ENCODE measurements around the gene GNAO1. TPM values are rescaled to one million over a fixed set of nuclear protein-coding genes. Genes with fewer than 3 reads are reported as not detected.

Gene GNAO1
- total and polyA plus RNA-seq, 9 of the 15 experiments (the other 6 are each of a cell fraction or from before 2014, with no cell fraction given): 0.07 to 0.42 (median 0.08) TPM; not detected in 5

GRCh38 chr16:56151621-56152020 lies 39.7 kb upstream of the GNAO1 start (continued):
- TF ChIP-seq ZNF407 (IDR thresholded peaks at IDR 0.05; ENCODE audit: low read depth): no peak
- TF ChIP-seq ZBTB17 (CRISPR knock-in tag; IDR thresholded peaks at IDR 0.05): no peak

GRCh38 chr16:56161658-56162057 lies 29.6 kb upstream of the GNAO1 start:
- in situ Hi-C loops (cut with MboI) (no loop called here), intact Hi-C loops (cut with micrococcal nuclease) (no loop called here)
- Histone ChIP-seq H3K27me3 (ENCODE audit: control insufficient read depth in 2 of 2, insufficient read depth in 2 of 2, low read length in 2 of 2) (no peaks in the 10 kb centered on the region), H3K9me3 (replicated peaks; ENCODE audit: control insufficient read depth, insufficient read depth, low read depth, low read length) (no peaks in the 10 kb centered on the region), H3K79me2 (ENCODE audit: control insufficient read depth, insufficient read depth, low read length) (no peaks in the 10 kb centered on the region), H2AFZ (ENCODE audit: low read depth, low read length) (no peak overlapping the region), H3K9me1 (ENCODE audit: control insufficient read depth, insufficient read depth, low read length) (no peaks in the 10 kb centered on the region), H3K4me2 (ENCODE audit: insufficient read depth, low read length) (no peak overlapping the region), H3K4me3 (no peak overlapping the region), H4K20me1 (replicated peaks; ENCODE audit: control insufficient read depth, insufficient read depth, low read length) (no peaks in the 10 kb centered on the region), H3K36me3 (ENCODE audit: control insufficient read depth, insufficient read depth, low read length) (no peaks in the 10 kb centered on the region), H3K27ac (ENCODE audit: extremely low read depth, low read depth, low read length) (no peak overlapping the region), H3K9ac (ENCODE audit: insufficient read depth in 1 of 2, low read depth in 2 of 2, low read length in 2 of 2) (no peak overlapping the region), H3K4me1 (replicated peaks in 1 of 2; ENCODE audit: control insufficient read depth in 2 of 2, insufficient read depth in 2 of 2, low read length in 2 of 2) (no peaks in the 10 kb centered on the region)
- no peak for TF ChIP-seq HDAC3 (IDR thresholded peaks at IDR 0.05; ENCODE audit: borderline replicate concordance, partially characterized antibody)
- no peak for TF ChIP-seq PTRF (tag; IDR thresholded peaks at IDR 0.05)
- ChIA-PET CTCF (ENCODE audit: low intra/inter-chr PET ratio) (no interaction called here), POLR2A (interaction anchor here (0.6 kb wide), 3 partner anchors 17 to 154 kb away, joined by 3 to 5 read pairs (median 3); partner anchors contain the start of gene GNAO1)
- DNase-seq (ENCODE audit: extremely low read depth in 1 of 4, low spot score in 3 of 4): no peak
- no peak for FAIRE-seq
- WGBS (ENCODE audit: insufficient coverage, low coverage, missing lambda C conversion rate): 0% methylated on average over 4 of the region's 4 CpGs
- ATAC-seq: no peak
- no TSS peak for BruUV-seq (replicated peaks)
